HepG2 (cell line): ENCODE results near the gene IGF2BP3. TPM values are rescaled to one million over a fixed set of nuclear protein-coding genes. Genes with fewer than 3 reads are reported as not detected.

Experiments
- HMGA1 ChIP-seq: sonication (generic); formaldehyde crosslinking; conservative IDR thresholded peaks from 2 replicates; pipeline ENCODE4 v1.4.0; 2020; ENCODE audit warnings: missing genetic modification reagents
- ISL2 ChIP-seq: sonication (generic); formaldehyde crosslinking; IDR thresholded peaks from 2 replicates; pipeline ENCODE4 v1.5.0; 2020; ENCODE audit warnings: missing genetic modification reagents
- KLF16 ChIP-seq, 2 experiments: sonication (generic) in 1 of 2; formaldehyde crosslinking in 1 of 2; IDR thresholded peaks; 2 replicates each; pipeline versions ENCODE4 v1.6.1 to v1.8.0; 2016 to 2023; ENCODE audit warnings: missing genetic modification reagents in 2 of 2, missing compliant biosample characterization in 1 of 2
- MLLT10 ChIP-seq: sonication (generic); formaldehyde crosslinking; IDR thresholded peaks from 2 replicates; pipeline ENCODE4 v1.4.0; 2020; ENCODE audit warnings: missing genetic modification reagents
- NONO ChIP-seq, 2 experiments: fragments of 450-650 bp in 1 of 2; sonication (generic) in 1 of 2; formaldehyde crosslinking in 1 of 2; IDR thresholded peaks in 1 of 2; conservative IDR thresholded peaks in 1 of 2; 2 replicates each; pipeline versions ENCODE4 v1.6.1 to v1.8.0; 2017 to 2022; ENCODE audit warnings: mild to moderate bottlenecking in 1 of 2, missing genetic modification reagents in 1 of 2, moderate library complexity in 1 of 2
- PHB2 ChIP-seq: fragments of 450-650 bp; IDR thresholded peaks from 2 replicates; pipeline ENCODE4 v1.6.1; 2018; ENCODE audit not compliant: partially characterized antibody
- PRPF4 ChIP-seq: fragments of 200-400 bp; formaldehyde crosslinking; IDR thresholded peaks from 2 replicates; pipeline ENCODE4 v1.6.1; 2016; ENCODE audit warnings: low read length, low read depth; ENCODE audit not compliant: poor library complexity, severe bottlenecking
- REPIN1 ChIP-seq: sonication (generic); formaldehyde crosslinking; IDR thresholded peaks from 2 replicates; pipeline ENCODE4 v1.8.0; 2022; ENCODE audit warnings: missing genetic modification reagents, low read depth, mild to moderate bottlenecking, borderline replicate concordance
- SIN3B ChIP-seq: fragments of 150-350 bp; IDR thresholded peaks from 2 replicates; pipeline ENCODE4 v1.6.1; 2014; ENCODE audit warnings: low read length
- ZBTB20 ChIP-seq: sonication (generic); formaldehyde crosslinking; IDR thresholded peaks from 2 replicates; pipeline ENCODE4 v1.8.1; 2023; ENCODE audit warnings: missing genetic modification reagents, low read depth, mild to moderate bottlenecking, borderline replicate concordance
- ZC3H13 ChIP-seq: sonication (generic); formaldehyde crosslinking; IDR thresholded peaks from 2 replicates; pipeline ENCODE4 v1.8.1; 2023; ENCODE audit warnings: mild to moderate bottlenecking, missing genetic modification reagents, moderate library complexity
- ZNF232 ChIP-seq: sonication (generic); formaldehyde crosslinking; IDR thresholded peaks from 2 replicates; pipeline ENCODE4 v1.4.0; 2020; ENCODE audit warnings: missing genetic modification reagents, borderline replicate concordance
- ZNF296 ChIP-seq: sonication (generic); formaldehyde crosslinking; conservative IDR thresholded peaks from 2 replicates; pipeline ENCODE4 v1.5.0; 2020; ENCODE audit warnings: mild to moderate bottlenecking, missing genetic modification reagents
- ZNF333 ChIP-seq: sonication (generic); formaldehyde crosslinking; IDR thresholded peaks from 2 replicates; pipeline ENCODE4 v1.4.0; 2020; ENCODE audit warnings: mild to moderate bottlenecking, missing genetic modification reagents, borderline replicate concordance
- ZNF367 ChIP-seq: sonication (generic); formaldehyde crosslinking; IDR thresholded peaks from 2 replicates; pipeline ENCODE4 v1.4.0; 2020; ENCODE audit warnings: missing genetic modification reagents, borderline replicate concordance
- ZNF557 ChIP-seq: sonication (generic); formaldehyde crosslinking; IDR thresholded peaks from 2 replicates; pipeline ENCODE4 v1.4.0; 2020; ENCODE audit warnings: missing genetic modification reagents
- polyA plus RNA-seq, 8 experiments: library from polyadenylated mRNA; depleted of rRNA in 3 of 8; stranded (reverse) in 7 of 8; unstranded in 1 of 8; fragments of >200 nt; fragmentation: Illumina TruSeq in 4 of 8; extraction: Trizol in 4 of 8; gene quantifications; 2 replicates each; pipeline versions ENCODE4 v1.2.1 to v1.2.3, GENCODE V29; 2011 to 2016; ENCODE audit warnings: low read depth in 4 of 8, missing spikeins in 1 of 8, mixed read lengths in 1 of 8; ENCODE audit not compliant: insufficient read depth in 1 of 8
- total RNA-seq, 5 experiments: library from RNA; depleted of rRNA; stranded (reverse); fragments of >200 nt; fragmentation: Illumina TruSeq; extraction: Trizol; gene quantifications; 2 replicates each; pipeline ENCODE4 v1.2.3, GENCODE V29; 2016; ENCODE audit warnings: low read depth in 1 of 5
- TF ChIP-seq, protein P1 (sequence below): sonication (generic); formaldehyde crosslinking; IDR thresholded peaks from 2 replicates; pipeline ENCODE4 v1.5.0; 2020; ENCODE audit warnings: missing genetic modification reagents
- TF ChIP-seq, protein P2 (sequence below): sonication (generic); formaldehyde crosslinking; IDR thresholded peaks from 2 replicates; pipeline ENCODE4 v1.5.0; 2020; ENCODE audit warnings: missing genetic modification reagents
- TF ChIP-seq, protein P3 (sequence below): sonication (generic); formaldehyde crosslinking; IDR thresholded peaks from 2 replicates; pipeline ENCODE4 v1.9.0; 2021; ENCODE audit warnings: mild to moderate bottlenecking, missing genetic modification reagents

The IGF2BP3 gene
- total and polyA plus RNA-seq, 2 of the 13 experiments (the other 11 are each of a cell fraction or from before 2014, with no cell fraction given) = 37.7 to 39.5 TPM

DNA sequence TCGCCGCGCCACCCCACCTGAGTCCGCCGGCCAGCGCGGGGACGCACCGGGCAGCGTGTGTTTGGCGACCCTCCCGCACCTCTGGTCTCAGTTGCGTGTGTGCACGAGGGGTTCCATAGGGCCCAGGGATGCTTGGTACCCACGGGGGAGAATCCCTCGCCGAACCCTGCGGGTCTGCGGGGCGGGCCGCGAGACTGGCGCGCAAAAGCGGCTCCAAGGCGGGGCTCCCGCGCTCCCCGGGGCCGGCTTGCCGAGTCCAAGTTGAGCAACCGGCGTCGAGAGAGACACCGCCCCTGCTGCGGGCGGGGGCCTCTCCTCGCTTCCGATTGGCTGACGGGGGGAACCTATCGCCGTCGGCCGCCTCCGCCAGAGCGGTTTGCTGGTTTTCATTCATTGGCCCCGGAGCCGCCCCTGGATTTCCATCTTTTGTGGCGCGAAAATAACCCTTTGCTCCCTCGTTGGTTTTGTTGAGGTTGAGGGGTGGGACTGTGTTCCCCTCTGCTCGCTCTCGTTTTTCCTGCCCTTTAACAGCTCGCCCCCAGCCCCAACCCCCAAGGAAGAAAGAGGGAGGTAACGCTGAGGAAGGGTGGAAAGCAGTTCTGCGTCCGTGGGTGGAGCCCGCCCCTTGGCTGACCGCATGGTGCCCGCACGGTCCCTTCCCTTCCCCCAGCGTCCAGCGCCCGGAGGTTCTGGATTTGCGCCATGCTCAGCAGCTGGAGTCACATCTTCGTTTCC lies 4.0 kb upstream of the IGF2BP3 start (continued):
- TF ChIP-seq, protein P1, sequence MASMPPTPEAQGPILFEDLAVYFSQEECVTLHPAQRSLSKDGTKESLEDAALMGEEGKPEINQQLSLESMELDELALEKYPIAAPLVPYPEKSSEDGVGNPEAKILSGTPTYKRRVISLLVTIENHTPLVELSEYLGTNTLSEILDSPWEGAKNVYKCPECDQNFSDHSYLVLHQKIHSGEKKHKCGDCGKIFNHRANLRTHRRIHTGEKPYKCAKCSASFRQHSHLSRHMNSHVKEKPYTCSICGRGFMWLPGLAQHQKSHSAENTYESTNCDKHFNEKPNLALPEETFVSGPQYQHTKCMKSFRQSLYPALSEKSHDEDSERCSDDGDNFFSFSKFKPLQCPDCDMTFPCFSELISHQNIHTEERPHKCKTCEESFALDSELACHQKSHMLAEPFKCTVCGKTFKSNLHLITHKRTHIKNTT (CRISPR knock-in tag) = no peak
- TF ChIP-seq HMGA1 (CRISPR knock-in tag) (no peak), ZNF367 (CRISPR knock-in tag) (peak; percentile 94), ZNF333 (CRISPR knock-in tag) (no peak), SIN3B (peak; percentile 66), ZNF557 (CRISPR knock-in tag) (0 out of 2 replicates have a peak, but pooled peaks have one; percentile 52), KLF16 (CRISPR knock-in tag; IDR thresholded peaks at IDR 0.05) (peak in 1 of 2 experiments; percentile 65; a peak in 1 of 4 replicates), REPIN1 (CRISPR knock-in tag) (peak; percentile 93), PHB2 (no peak), ZNF296 (CRISPR knock-in tag) (peak; percentile 77; the same call in 1 of the 2 replicates), MLLT10 (CRISPR knock-in tag) (no peak), ZBTB20 (CRISPR knock-in tag) (peak; percentile 11; the same call in 1 of the 2 replicates), ISL2 (CRISPR knock-in tag) (peak; percentile 52), ZNF232 (CRISPR knock-in tag) (peak; percentile 72), ZC3H13 (CRISPR knock-in tag) (peak; percentile 97), PRPF4 (peak; percentile 41), NONO (IDR thresholded peaks at IDR 0.05) (no peak), NONO (CRISPR knock-in tag; conservative IDR thresholded peaks at IDR 0.05) (peak; percentile 90)
- TF ChIP-seq, protein P2, sequence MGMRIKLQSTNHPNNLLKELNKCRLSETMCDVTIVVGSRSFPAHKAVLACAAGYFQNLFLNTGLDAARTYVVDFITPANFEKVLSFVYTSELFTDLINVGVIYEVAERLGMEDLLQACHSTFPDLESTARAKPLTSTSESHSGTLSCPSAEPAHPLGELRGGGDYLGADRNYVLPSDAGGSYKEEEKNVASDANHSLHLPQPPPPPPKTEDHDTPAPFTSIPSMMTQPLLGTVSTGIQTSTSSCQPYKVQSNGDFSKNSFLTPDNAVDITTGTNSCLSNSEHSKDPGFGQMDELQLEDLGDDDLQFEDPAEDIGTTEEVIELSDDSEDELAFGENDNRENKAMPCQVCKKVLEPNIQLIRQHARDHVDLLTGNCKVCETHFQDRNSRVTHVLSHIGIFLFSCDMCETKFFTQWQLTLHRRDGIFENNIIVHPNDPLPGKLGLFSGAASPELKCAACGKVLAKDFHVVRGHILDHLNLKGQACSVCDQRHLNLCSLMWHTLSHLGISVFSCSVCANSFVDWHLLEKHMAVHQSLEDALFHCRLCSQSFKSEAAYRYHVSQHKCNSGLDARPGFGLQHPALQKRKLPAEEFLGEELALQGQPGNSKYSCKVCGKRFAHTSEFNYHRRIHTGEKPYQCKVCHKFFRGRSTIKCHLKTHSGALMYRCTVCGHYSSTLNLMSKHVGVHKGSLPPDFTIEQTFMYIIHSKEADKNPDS = no peak
- TF ChIP-seq, protein P3, sequence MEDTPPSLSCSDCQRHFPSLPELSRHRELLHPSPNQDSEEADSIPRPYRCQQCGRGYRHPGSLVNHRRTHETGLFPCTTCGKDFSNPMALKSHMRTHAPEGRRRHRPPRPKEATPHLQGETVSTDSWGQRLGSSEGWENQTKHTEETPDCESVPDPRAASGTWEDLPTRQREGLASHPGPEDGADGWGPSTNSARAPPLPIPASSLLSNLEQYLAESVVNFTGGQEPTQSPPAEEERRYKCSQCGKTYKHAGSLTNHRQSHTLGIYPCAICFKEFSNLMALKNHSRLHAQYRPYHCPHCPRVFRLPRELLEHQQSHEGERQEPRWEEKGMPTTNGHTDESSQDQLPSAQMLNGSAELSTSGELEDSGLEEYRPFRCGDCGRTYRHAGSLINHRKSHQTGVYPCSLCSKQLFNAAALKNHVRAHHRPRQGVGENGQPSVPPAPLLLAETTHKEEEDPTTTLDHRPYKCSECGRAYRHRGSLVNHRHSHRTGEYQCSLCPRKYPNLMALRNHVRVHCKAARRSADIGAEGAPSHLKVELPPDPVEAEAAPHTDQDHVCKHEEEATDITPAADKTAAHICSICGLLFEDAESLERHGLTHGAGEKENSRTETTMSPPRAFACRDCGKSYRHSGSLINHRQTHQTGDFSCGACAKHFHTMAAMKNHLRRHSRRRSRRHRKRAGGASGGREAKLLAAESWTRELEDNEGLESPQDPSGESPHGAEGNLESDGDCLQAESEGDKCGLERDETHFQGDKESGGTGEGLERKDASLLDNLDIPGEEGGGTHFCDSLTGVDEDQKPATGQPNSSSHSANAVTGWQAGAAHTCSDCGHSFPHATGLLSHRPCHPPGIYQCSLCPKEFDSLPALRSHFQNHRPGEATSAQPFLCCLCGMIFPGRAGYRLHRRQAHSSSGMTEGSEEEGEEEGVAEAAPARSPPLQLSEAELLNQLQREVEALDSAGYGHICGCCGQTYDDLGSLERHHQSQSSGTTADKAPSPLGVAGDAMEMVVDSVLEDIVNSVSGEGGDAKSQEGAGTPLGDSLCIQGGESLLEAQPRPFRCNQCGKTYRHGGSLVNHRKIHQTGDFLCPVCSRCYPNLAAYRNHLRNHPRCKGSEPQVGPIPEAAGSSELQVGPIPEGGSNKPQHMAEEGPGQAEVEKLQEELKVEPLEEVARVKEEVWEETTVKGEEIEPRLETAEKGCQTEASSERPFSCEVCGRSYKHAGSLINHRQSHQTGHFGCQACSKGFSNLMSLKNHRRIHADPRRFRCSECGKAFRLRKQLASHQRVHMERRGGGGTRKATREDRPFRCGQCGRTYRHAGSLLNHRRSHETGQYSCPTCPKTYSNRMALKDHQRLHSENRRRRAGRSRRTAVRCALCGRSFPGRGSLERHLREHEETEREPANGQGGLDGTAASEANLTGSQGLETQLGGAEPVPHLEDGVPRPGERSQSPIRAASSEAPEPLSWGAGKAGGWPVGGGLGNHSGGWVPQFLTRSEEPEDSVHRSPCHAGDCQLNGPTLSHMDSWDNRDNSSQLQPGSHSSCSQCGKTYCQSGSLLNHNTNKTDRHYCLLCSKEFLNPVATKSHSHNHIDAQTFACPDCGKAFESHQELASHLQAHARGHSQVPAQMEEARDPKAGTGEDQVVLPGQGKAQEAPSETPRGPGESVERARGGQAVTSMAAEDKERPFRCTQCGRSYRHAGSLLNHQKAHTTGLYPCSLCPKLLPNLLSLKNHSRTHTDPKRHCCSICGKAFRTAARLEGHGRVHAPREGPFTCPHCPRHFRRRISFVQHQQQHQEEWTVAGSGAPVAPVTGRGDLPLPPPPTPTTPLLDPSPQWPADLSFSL (CRISPR knock-in tag) = no peak
